ENCODE measurements around the gene NNAT. TPM values are rescaled to one million over a fixed set of nuclear protein-coding genes. Genes with fewer than 3 reads are reported as not detected.
A peak's percentile ranks its signal among the peaks of the same experiment; 100 is the strongest.

Gene NNAT
- total and polyA plus RNA-seq, 4 donors: 0.38 to 2.6 TPM; not detected in 2

GRCh38 chr20:37526238-37526838 is 5.3 kb downstream of the NNAT start:
- intact Hi-C loops (cut with DNase I): loop anchor here in 1 of 2 donors (5.0 kb wide), 1 partner anchor 134 kb away; no protein-coding TSS in a partner anchor
- Histone ChIP-seq H3K4me3 (ENCODE audit: low read length in 2 of 2) (peak overlapping the region; percentile 88 to 93), H3K27ac (ENCODE audit: low read depth in 1 of 2, low read length in 2 of 2) (peak overlapping the region in 1 of 2 donors; percentile 17), H3K4me1 (ENCODE audit: control insufficient read depth in 1 of 2, insufficient read depth in 2 of 2, low read length in 2 of 2) (peaks cover 0 to 3% of the 10 kb centered on the region in 2 donors), H3K9me3 (ENCODE audit: control insufficient read depth, low read length) (no peaks in the 10 kb centered on the region), H3K36me3 (ENCODE audit: control insufficient read depth in 1 of 2, insufficient read depth in 2 of 2, low read length in 1 of 2) (no peaks in the 10 kb centered on the region), H3K27me3 (ENCODE audit: control insufficient read depth in 1 of 2, insufficient read depth in 2 of 2, low read length in 1 of 2) (no peaks in the 10 kb centered on the region)
- ATAC-seq (ENCODE audit: low FRiP score): no peak
- whole genome bisulfite sequencing, 2 donors: 3 to 4% methylated on average over 10 of the region's 10 CpGs
- no peak for DNase-seq

DNA sequence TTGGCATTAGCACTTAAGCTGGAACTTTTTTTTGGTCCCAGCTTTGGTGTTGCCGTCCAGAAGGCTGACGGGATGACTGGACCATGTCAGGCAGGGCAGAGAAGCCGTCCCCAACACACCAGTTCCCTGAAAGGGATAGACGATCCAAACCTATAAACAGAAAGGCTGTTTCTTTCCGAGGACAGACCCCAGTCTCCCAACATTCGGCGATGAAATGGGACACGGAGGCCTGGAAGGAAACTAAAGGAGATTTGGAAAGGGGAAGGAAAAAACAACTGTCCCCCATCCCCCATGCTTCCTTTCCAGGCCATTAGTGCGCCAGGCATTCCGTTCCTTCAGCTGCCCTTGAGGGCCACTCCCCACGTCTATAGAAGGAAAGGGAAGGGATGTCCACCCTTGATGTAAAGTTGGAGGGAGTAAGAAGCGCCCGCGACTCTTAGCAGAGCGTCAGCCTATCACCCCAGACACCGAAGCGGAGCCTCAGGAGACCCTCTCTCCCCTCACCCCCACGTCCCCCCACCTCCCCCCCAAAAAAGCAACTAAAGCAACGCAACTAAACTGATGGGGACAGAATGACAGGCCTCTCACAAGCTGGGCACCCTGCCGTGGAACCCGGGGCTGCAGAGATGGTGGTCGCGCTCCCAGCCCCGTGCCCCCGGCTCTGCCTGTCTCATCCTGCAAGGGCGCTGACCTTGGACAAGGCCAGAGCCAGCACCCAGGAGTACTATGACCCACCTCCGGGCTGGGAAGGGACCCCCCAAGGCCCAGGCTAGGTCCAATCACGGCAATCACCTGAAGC is 6.0 kb downstream of the NNAT start:
- intact Hi-C loops (cut with DNase I): loop anchor here in 1 of 2 donors (5.0 kb wide), 1 partner anchor 135 kb away; no protein-coding TSS in a partner anchor
- Histone ChIP-seq H3K4me1 (ENCODE audit: control insufficient read depth in 1 of 2, insufficient read depth in 2 of 2, low read length in 2 of 2) (peaks cover 0 to 3% of the 10 kb centered on the region in 2 donors), H3K27me3 (ENCODE audit: control insufficient read depth in 1 of 2, insufficient read depth in 2 of 2, low read length in 1 of 2) (no peaks in the 10 kb centered on the region), H3K4me3 (ENCODE audit: low read length in 2 of 2) (peak overlapping the region; percentile 88 to 93), H3K36me3 (ENCODE audit: control insufficient read depth in 1 of 2, insufficient read depth in 2 of 2, low read length in 1 of 2) (no peaks in the 10 kb centered on the region), H3K27ac (ENCODE audit: low read depth in 1 of 2, low read length in 2 of 2) (peak overlapping the region in 1 of 2 donors; percentile 74), H3K9me3 (ENCODE audit: control insufficient read depth, low read length) (no peaks in the 10 kb centered on the region)
- DNase-seq (peak in 1 of 2 donors; percentile 54), ATAC-seq (ENCODE audit: low FRiP score) (no peak)
- 0 to 1% methylated on average over 26 to 28 of the region's 28 CpGs for WGBS, 2 donors

DNA sequence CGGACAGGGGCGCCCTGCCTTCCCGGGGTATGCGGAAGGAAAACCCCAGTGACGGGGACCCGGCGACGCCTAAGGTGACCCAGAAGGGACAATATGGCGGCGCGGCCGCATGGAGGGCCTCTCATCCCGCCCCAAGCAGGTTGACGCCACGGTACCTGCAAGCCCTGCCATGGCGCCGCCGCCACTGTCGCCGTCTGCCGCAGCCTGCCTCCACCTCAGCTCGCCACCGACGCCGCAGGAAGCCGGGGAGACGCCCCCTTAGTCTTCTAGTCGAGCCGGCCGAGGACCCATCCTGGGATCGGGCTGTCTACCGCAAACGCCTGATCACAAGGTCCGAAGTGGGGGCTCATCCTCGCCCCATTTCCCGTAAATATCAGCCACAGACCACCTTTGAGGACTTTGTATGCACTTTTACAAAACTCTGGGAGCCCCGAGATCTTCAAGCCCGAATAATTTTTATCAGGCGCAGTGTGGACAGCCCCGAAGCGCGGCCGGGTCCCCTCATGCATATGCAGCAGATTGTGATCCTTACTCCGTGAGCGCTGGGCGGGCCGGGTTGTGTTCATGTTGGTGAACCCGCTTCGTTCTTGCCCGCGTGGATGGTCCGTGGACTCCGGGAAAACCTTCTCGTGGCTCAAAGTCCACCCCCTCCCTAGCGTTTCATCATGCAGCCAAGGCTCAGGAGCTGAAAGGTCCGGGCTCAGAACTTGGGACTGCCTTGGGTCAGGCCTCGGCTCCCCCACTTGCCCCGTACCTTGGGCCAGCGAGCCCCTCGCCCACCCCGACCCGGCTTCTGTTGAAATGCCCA is 6.8 kb downstream of the NNAT start, which contains the start of gene BLCAP:
TSS of gene BLCAP (minus strand) at position 239 of the 808 bp plus-strand sequence. CDS start 8,702 bp downstream, outside the sequence.
- Histone ChIP-seq H3K27me3 (ENCODE audit: control insufficient read depth in 1 of 2, insufficient read depth in 2 of 2, low read length in 1 of 2) (no peaks in the 10 kb centered on the region), H3K27ac (ENCODE audit: low read depth in 1 of 2, low read length in 2 of 2) (peak within 1 kb of the TSS in 1 of 2 donors; percentile 74), H3K9me3 (ENCODE audit: control insufficient read depth, low read length) (no peaks in the 10 kb centered on the region), H3K36me3 (ENCODE audit: control insufficient read depth in 1 of 2, insufficient read depth in 2 of 2, low read length in 1 of 2) (no peaks in the 10 kb centered on the region), H3K4me3 (ENCODE audit: low read length in 2 of 2) (peak within 1 kb of the TSS; percentile 88 to 93), H3K4me1 (ENCODE audit: control insufficient read depth in 1 of 2, insufficient read depth in 2 of 2, low read length in 2 of 2) (peaks cover 0 to 3% of the 10 kb centered on the region in 2 donors)
- peak; percentile 93 to 97 for DNase-seq
- intact Hi-C loops (cut with DNase I): loop anchor here in 1 of 2 donors (5.0 kb wide), 1 partner anchor 136 kb away; no protein-coding TSS in a partner anchor
- peak; percentile 95 for ATAC-seq (ENCODE audit: low FRiP score)
- 0% methylated on average over 61 to 62 of the region's 62 CpGs for WGBS, 2 donors

DNA sequence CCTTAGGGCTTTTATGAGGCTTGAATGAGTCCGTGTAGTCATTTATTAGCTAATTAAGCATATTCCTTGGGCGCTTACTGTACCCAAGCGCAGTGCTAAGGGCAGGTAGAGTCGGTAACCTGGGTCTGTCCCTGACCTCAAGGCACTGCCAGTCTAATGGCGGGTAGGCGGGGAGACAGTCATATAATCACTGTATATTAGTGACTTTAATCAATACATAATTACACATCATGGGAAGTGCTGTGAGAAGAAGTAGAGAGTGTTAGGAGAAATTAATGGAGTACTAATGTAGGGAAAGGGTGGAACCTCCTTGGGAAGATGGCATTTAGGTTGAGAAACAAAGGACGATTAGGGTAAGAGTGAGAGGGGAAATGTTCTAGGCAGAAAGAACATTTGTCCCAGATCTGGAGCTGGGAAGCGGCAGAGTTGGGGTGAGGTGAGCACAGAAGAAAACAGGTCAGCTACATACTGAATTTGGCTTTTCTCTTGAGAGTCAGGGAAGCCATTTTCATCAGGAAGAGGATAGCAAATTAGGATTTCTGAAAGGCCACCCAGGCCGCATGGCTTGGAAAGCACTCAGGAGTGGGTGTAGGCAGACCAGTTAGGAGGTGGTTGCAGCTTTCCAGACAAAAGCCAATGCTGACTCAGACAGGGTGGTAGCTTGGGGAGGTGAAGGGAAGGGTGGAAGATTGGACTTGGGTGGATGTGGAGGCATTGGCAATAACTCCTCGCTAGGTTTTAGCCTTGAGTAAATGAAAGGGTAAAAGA is 7.6 kb downstream of the NNAT start:
- H3K4me3 ChIP-seq (ENCODE audit: low read length in 2 of 2): peak overlapping the region; percentile 30 to 70
- ATAC-seq (ENCODE audit: low FRiP score) (no peak), DNase-seq (no peak)
- no peaks in the 10 kb centered on the region for H3K9me3 ChIP-seq (ENCODE audit: control insufficient read depth, low read length)
- H3K27me3 ChIP-seq (ENCODE audit: control insufficient read depth in 1 of 2, insufficient read depth in 2 of 2, low read length in 1 of 2): no peaks in the 10 kb centered on the region
- intact Hi-C loops (cut with DNase I): loop anchor here in 1 of 2 donors (5.0 kb wide), 1 partner anchor 136 kb away; no protein-coding TSS in a partner anchor
- H3K4me1 ChIP-seq (ENCODE audit: control insufficient read depth in 1 of 2, insufficient read depth in 2 of 2, low read length in 2 of 2): peaks cover 0 to 3% of the 10 kb centered on the region in 2 donors
- 44% methylated on average over 10 of the region's 10 CpGs for WGBS, 2 donors
- no peaks in the 10 kb centered on the region for H3K36me3 ChIP-seq (ENCODE audit: control insufficient read depth in 1 of 2, insufficient read depth in 2 of 2, low read length in 1 of 2)
- H3K27ac ChIP-seq (ENCODE audit: low read depth in 1 of 2, low read length in 2 of 2): no peak overlapping the region

- Histone ChIP-seq H3K27ac (ENCODE audit: low read depth in 1 of 2, low read length in 2 of 2) (no peak overlapping the region), H3K4me3 (ENCODE audit: low read length in 2 of 2) (no peak overlapping the region), H3K27me3 (ENCODE audit: control insufficient read depth in 1 of 2, insufficient read depth in 2 of 2, low read length in 1 of 2) (no peaks in the 10 kb centered on the region), H3K36me3 (ENCODE audit: control insufficient read depth in 1 of 2, insufficient read depth in 2 of 2, low read length in 1 of 2) (no peaks in the 10 kb centered on the region), H3K9me3 (ENCODE audit: control insufficient read depth, low read length) (no peaks in the 10 kb centered on the region), H3K4me1 (ENCODE audit: control insufficient read depth in 1 of 2, insufficient read depth in 2 of 2, low read length in 2 of 2) (peaks cover 0 to 3% of the 10 kb centered on the region in 2 donors)
- no peak for DNase-seq
- WGBS, 2 donors: 76 to 79% methylated on average over 8 of the region's 8 CpGs
- intact Hi-C loops (cut with DNase I): loop anchor here in 1 of 2 donors (5.0 kb wide), 1 partner anchor 137 kb away; no protein-coding TSS in a partner anchor
- no peak for ATAC-seq (ENCODE audit: low FRiP score)
Observed at GRCh38 chr20:37529214-37529967, 8.3 kb downstream of the NNAT start.

- Histone ChIP-seq H3K27ac (ENCODE audit: low read depth in 1 of 2, low read length in 2 of 2) (no peak overlapping the region), H3K9me3 (ENCODE audit: control insufficient read depth, low read length) (no peaks in the 10 kb centered on the region), H3K36me3 (ENCODE audit: control insufficient read depth in 1 of 2, insufficient read depth in 2 of 2, low read length in 1 of 2) (no peaks in the 10 kb centered on the region), H3K27me3 (ENCODE audit: control insufficient read depth in 1 of 2, insufficient read depth in 2 of 2, low read length in 1 of 2) (no peaks in the 10 kb centered on the region), H3K4me1 (ENCODE audit: control insufficient read depth in 1 of 2, insufficient read depth in 2 of 2, low read length in 2 of 2) (peaks cover 0 to 3% of the 10 kb centered on the region in 2 donors), H3K4me3 (ENCODE audit: low read length in 2 of 2) (no peak overlapping the region)
- ATAC-seq (ENCODE audit: low FRiP score) (no peak), DNase-seq (no peak)
- intact Hi-C loops (cut with DNase I): loop anchor here (5.0 kb wide), 2 partner anchors 138 to 333 kb away; no protein-coding TSS in a partner anchor
- 70 to 76% methylated on average over 10 of the region's 10 CpGs for WGBS, 2 donors
Observed at GRCh38 chr20:37529968-37530600, 9.0 kb downstream of the NNAT start.

DNA sequence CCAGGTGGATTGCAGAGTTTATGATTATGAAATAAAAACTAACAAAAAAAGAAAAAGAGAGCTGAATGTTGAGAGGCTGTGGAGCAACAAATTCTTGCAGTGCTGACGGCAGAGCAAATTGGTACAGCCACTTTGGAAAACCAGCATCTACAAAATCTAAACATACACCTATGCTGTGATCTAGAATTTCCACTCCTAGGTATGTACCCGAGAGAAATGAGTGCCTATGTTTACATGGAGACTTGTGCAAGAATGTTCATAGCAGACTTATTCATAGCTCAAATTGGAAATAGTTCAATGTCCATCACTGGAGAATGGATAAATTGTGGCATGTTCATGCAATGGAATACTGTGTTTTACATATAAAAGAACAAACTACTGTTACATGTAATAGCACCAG is 9.6 kb downstream of the NNAT start:
- ATAC-seq (ENCODE audit: low FRiP score): no peak
- peaks cover 0 to 3% of the 10 kb centered on the region in 2 donors for H3K4me1 ChIP-seq (ENCODE audit: control insufficient read depth in 1 of 2, insufficient read depth in 2 of 2, low read length in 2 of 2)
- H3K27me3 ChIP-seq (ENCODE audit: control insufficient read depth in 1 of 2, insufficient read depth in 2 of 2, low read length in 1 of 2): no peaks in the 10 kb centered on the region
- H3K9me3 ChIP-seq (ENCODE audit: control insufficient read depth, low read length): no peaks in the 10 kb centered on the region
- H3K27ac ChIP-seq (ENCODE audit: low read depth in 1 of 2, low read length in 2 of 2): no peak overlapping the region
- intact Hi-C loops (cut with DNase I): loop anchor here (5.0 kb wide), 2 partner anchors 138 to 333 kb away; no protein-coding TSS in a partner anchor
- DNase-seq: no peak
- H3K36me3 ChIP-seq (ENCODE audit: control insufficient read depth in 1 of 2, insufficient read depth in 2 of 2, low read length in 1 of 2): no peaks in the 10 kb centered on the region
- WGBS, 2 donors: 66 to 67% methylated on average over 2 of the region's 2 CpGs
- no peak overlapping the region for H3K4me3 ChIP-seq (ENCODE audit: low read length in 2 of 2)

Measured in aorta (tissue), 5 donors.